Activated naive CD8-positive, alpha-beta T cell treated with anti-CD3 and anti-CD28 coated beads, Interleukin-2, amount 50 U/mL, for 24 hours (primary cell): Measurements from ENCODE around the gene ANKRD45.
"Not testable (repeated sequence)": the region's sequence is repeated elsewhere in the genome, so short reads cannot be mapped to it uniquely, and the experiment has no call there.

Experiments used
- ATAC-seq: fragments of 150-1000 bp; cut with Tn5 transposase; one replicate; pipeline ENCODE4 v1.10.0; 2021
- DNase-seq: peaks from one replicate; pipeline ENCODE4 v3.0.0; 2021
- H3K27ac Mint-ChIP-seq: one replicate; pipeline ENCODE4 v1.8.0; 2021; ENCODE audit warnings: mild to moderate bottlenecking, mixed read lengths
- H3K27me3 Mint-ChIP-seq: one replicate; pipeline ENCODE4 v1.8.0; 2021; ENCODE audit warnings: mixed read lengths
- H3K36me3 Mint-ChIP-seq: one replicate; pipeline ENCODE4 v1.8.0; 2021; ENCODE audit warnings: low read depth, mixed read lengths
- H3K4me1 Mint-ChIP-seq: one replicate; pipeline ENCODE4 v1.8.0; 2021; ENCODE audit warnings: mixed read lengths
- H3K4me3 Mint-ChIP-seq: one replicate; pipeline ENCODE4 v1.8.0; 2021; ENCODE audit warnings: mild to moderate bottlenecking, moderate library complexity, mixed read lengths
- H3K9me3 Mint-ChIP-seq: one replicate; pipeline ENCODE4 v1.8.0; 2021; ENCODE audit warnings: mixed read lengths

Gene ANKRD45

GRCh38 chr1:173570370-173571007 is 99.2 kb downstream of the ANKRD45 start:
- Mint-ChIP-seq H3K27ac (no peak overlapping the region), H3K27me3 (peaks cover 4% of the 10 kb centered on the region), H3K9me3 (peaks cover 11% of the 10 kb centered on the region), H3K4me3 (no peak overlapping the region), H3K4me1 (peaks cover 11% of the 10 kb centered on the region), H3K36me3 (no peaks in the 10 kb centered on the region)
- DNase-seq (peak; percentile 13), ATAC-seq (peak; percentile 90)

- Mint-ChIP-seq H3K9me3 (peaks cover 15% of the 10 kb centered on the region), H3K4me3 (no peak overlapping the region), H3K27ac (no peak overlapping the region), H3K4me1 (peaks cover 11% of the 10 kb centered on the region), H3K27me3 (peaks cover 4% of the 10 kb centered on the region), H3K36me3 (no peaks in the 10 kb centered on the region)
- DNase-seq (no peak), ATAC-seq (no peak)
These were observed 101.2 kb downstream of the ANKRD45 start for GRCh38 chr1:173568483-173568882.

- not testable (repeated sequence) for H3K36me3 Mint-ChIP-seq, H3K27ac Mint-ChIP-seq, DNase-seq, H3K4me3 Mint-ChIP-seq, ATAC-seq, H3K27me3 Mint-ChIP-seq, H3K4me1 Mint-ChIP-seq
- peaks cover 15% of the 10 kb centered on the region for H3K9me3 Mint-ChIP-seq
These were observed 105.8 kb downstream of the ANKRD45 start for GRCh38 chr1:173563846-173564245.

GRCh38 chr1:173562813-173563212 is 106.8 kb downstream of the ANKRD45 start:
- no peak for ATAC-seq
- peaks cover 13% of the 10 kb centered on the region for H3K9me3 Mint-ChIP-seq

GRCh38 chr1:173561263-173561662 is 108.4 kb downstream of the ANKRD45 start:
- ATAC-seq, result no peak
- Mint-ChIP-seq H3K27me3 (no peaks in the 10 kb centered on the region), H3K27ac (no peak overlapping the region), H3K4me3 (no peak overlapping the region), H3K9me3 (peaks cover 4% of the 10 kb centered on the region), H3K36me3 (no peaks in the 10 kb centered on the region), H3K4me1 (peaks cover 4% of the 10 kb centered on the region)
- no peak for DNase-seq

More at GRCh38 chr1:173562813-173563212, 106.8 kb downstream of the ANKRD45 start:
- DNase-seq, result no peak
- Mint-ChIP-seq H3K4me3 (no peak overlapping the region), H3K27ac (no peak overlapping the region), H3K36me3 (no peaks in the 10 kb centered on the region), H3K4me1 (peaks cover 4% of the 10 kb centered on the region), H3K27me3 (peaks cover 2% of the 10 kb centered on the region)

DNA sequence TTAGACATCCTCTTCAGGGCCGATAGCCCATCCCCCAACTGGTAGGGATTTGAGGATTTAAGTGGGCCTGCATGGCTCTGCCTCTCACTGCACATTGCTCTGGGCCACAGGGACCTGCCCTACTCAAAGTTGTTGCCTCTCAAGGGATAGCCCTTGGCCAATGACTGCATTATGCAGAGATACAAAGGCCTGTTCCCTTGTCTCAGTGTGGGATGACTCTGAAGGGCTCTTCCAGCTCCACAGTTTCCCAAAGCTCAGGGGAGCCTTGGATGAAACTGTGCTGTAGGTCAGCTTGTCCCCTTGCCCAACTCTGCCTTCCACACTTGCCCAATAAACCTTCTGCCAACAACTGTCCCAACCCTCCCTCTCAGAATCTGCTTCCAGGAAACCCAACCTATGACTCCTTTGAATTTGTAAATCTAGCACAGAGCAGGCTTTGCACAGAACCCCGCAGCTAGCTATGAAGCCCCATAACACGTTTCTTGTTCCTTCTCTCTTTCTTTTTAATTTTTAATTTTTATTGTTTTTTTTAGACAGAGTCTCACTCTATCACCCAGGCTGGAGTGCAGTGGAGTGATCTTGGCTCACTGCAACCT is 109.3 kb downstream of the ANKRD45 start:
- ATAC-seq, result no peak
- no peak overlapping the region for H3K27ac Mint-ChIP-seq
- H3K4me3 Mint-ChIP-seq, result no peak overlapping the region
- no peaks in the 10 kb centered on the region for H3K27me3 Mint-ChIP-seq
- peaks cover 4% of the 10 kb centered on the region for H3K9me3 Mint-ChIP-seq
- H3K36me3 Mint-ChIP-seq, result no peaks in the 10 kb centered on the region
- peaks cover 4% of the 10 kb centered on the region for H3K4me1 Mint-ChIP-seq
- no peak for DNase-seq
